ENCODE data around the gene MPIG6B.
A peak's percentile ranks its signal among the peaks of the same experiment; 100 is the strongest.

MPIG6B gene

GRCh38 chr6:31763619-31763940 is 40.4 kb downstream of the MPIG6B start:
- TF ChIP-seq BACH2 (CRISPR knock-in tag; IDR thresholded peaks at IDR 0.05; ENCODE audit: borderline replicate concordance), result no peak
- no peak for TF ChIP-seq CREB5 (CRISPR knock-in tag; IDR thresholded peaks at IDR 0.05; ENCODE audit: low read depth)
- TF ChIP-seq ZC3H10 (CRISPR knock-in tag; IDR thresholded peaks at IDR 0.05), result no peak
- TF ChIP-seq, protein P1, sequence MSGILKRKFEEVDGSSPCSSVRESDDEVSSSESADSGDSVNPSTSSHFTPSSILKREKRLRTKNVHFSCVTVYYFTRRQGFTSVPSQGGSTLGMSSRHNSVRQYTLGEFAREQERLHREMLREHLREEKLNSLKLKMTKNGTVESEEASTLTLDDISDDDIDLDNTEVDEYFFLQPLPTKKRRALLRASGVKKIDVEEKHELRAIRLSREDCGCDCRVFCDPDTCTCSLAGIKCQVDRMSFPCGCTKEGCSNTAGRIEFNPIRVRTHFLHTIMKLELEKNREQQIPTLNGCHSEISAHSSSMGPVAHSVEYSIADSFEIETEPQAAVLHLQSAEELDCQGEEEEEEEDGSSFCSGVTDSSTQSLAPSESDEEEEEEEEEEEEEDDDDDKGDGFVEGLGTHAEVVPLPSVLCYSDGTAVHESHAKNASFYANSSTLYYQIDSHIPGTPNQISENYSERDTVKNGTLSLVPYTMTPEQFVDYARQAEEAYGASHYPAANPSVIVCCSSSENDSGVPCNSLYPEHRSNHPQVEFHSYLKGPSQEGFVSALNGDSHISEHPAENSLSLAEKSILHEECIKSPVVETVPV (CRISPR knock-in tag; IDR thresholded peaks at IDR 0.05), result no peak
- TF ChIP-seq PATZ1 (CRISPR knock-in tag; IDR thresholded peaks at IDR 0.05; ENCODE audit: borderline replicate concordance), result no peak
- TF ChIP-seq PPARA (CRISPR knock-in tag; IDR thresholded peaks at IDR 0.05; ENCODE audit: borderline replicate concordance), result no peak
- no peak for TF ChIP-seq ZNF70 (CRISPR knock-in tag; IDR thresholded peaks at IDR 0.05)
- TF ChIP-seq ARNTL (CRISPR knock-in tag; IDR thresholded peaks at IDR 0.05; ENCODE audit: borderline replicate concordance, low read depth), result no peak
- no peak for TF ChIP-seq TCF4 (CRISPR knock-in tag; IDR thresholded peaks at IDR 0.05; ENCODE audit: borderline replicate concordance)
- TF ChIP-seq, protein P2, sequence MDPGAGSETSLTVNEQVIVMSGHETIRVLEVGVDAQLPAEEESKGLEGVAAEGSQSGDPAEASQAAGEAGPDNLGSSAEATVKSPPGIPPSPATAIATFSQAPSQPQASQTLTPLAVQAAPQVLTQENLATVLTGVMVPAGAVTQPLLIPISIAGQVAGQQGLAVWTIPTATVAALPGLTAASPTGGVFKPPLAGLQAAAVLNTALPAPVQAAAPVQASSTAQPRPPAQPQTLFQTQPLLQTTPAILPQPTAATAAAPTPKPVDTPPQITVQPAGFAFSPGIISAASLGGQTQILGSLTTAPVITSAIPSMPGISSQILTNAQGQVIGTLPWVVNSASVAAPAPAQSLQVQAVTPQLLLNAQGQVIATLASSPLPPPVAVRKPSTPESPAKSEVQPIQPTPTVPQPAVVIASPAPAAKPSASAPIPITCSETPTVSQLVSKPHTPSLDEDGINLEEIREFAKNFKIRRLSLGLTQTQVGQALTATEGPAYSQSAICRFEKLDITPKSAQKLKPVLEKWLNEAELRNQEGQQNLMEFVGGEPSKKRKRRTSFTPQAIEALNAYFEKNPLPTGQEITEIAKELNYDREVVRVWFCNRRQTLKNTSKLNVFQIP (CRISPR knock-in tag; IDR thresholded peaks at IDR 0.05; ENCODE audit: borderline replicate concordance, low read depth), result no peak
- no peak for TF ChIP-seq TOX (CRISPR knock-in tag; IDR thresholded peaks at IDR 0.05; ENCODE audit: borderline replicate concordance)
- no peak for TF ChIP-seq ZFP3 (CRISPR knock-in tag; IDR thresholded peaks at IDR 0.05)
- TF ChIP-seq CSDC2 (CRISPR knock-in tag; IDR thresholded peaks at IDR 0.05), result no peak
- TF ChIP-seq GLIS3 (CRISPR knock-in tag; IDR thresholded peaks at IDR 0.05), result no peak
- TF ChIP-seq SNAI2 (CRISPR knock-in tag; IDR thresholded peaks at IDR 0.05), result no peak
- no peak for TF ChIP-seq ZNF8 (CRISPR knock-in tag; IDR thresholded peaks at IDR 0.05)
- no peak for TF ChIP-seq ZNF565 (CRISPR knock-in tag; conservative IDR thresholded peaks at IDR 0.05; ENCODE audit: low read depth)
- ATAC-seq, result peak; percentile 73

DNA sequence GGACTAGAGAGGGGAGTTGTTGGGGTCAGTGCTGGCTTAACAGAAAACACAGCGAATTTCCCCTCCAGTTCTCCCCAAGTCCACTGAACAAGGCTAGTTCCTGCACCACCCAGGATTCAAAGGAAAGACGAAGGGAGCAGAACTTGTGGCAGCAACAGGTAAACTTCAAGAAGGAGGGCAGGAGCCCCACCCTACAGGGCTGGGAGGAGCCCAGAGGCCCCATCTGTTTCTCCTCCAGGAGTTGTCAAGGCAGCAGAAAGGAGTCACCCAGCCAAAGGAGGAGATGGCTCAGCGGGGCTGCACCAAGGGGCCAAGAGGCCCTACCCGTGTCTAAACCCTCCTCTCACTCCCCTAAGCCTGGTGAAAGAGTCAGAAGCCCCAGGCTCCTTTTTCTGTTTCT is 41.0 kb downstream of the MPIG6B start:
- TF ChIP-seq ZFP30 (CRISPR knock-in tag; IDR thresholded peaks at IDR 0.05), result no peak
- TF ChIP-seq ESRRG (CRISPR knock-in tag; IDR thresholded peaks at IDR 0.05), result no peak
- TF ChIP-seq, protein P1 (CRISPR knock-in tag; IDR thresholded peaks at IDR 0.05), result no peak
- TF ChIP-seq TCF4 (CRISPR knock-in tag; IDR thresholded peaks at IDR 0.05; ENCODE audit: borderline replicate concordance), result no peak
- no peak for ATAC-seq

DNA sequence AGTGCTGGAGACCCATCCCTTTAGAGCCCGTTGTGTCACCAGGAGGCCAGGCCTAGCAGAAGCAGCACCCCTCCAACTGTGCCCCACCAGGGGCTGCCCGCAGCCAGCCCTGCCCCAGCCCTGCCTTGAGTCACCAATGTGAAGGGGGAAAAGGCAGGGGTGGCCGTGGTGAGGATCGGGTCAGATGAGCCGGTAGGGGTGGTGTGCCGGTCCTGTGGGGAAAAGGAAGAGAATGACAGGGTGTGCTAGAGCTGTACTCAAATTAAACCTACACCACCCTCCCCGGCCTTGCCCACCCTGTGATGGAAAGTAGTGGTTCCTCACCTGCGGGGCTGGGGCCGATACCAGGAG is 42.4 kb downstream of the MPIG6B start:
- ATAC-seq, result no peak
- TF ChIP-seq, protein P2 (CRISPR knock-in tag; IDR thresholded peaks at IDR 0.05; ENCODE audit: borderline replicate concordance, low read depth), result no peak
- TF ChIP-seq CSDC2 (CRISPR knock-in tag; IDR thresholded peaks at IDR 0.05) (no peak), ZFP3 (CRISPR knock-in tag; IDR thresholded peaks at IDR 0.05) (no peak), ARNTL (CRISPR knock-in tag; IDR thresholded peaks at IDR 0.05; ENCODE audit: borderline replicate concordance, low read depth) (no peak), ZNF70 (CRISPR knock-in tag; IDR thresholded peaks at IDR 0.05) (no peak), ZNF8 (CRISPR knock-in tag; IDR thresholded peaks at IDR 0.05) (no peak)
